Peyer's patch (tissue), 4 donors: ENCODE results near the gene RNF11. TPM values are rescaled to one million over a fixed set of nuclear protein-coding genes. Genes with fewer than 3 reads are reported as not detected.
"Not testable (repeated sequence)": the region's sequence is repeated elsewhere in the genome, so short reads cannot be mapped to it uniquely, and the experiment has no call there.

Experiments
- DNase-seq, 3 donors: peaks; one replicate each; pipeline ENCODE4 v3.0.0-alpha.2; 2017 to 2019
- H3K27ac ChIP-seq, 4 donors: fragments of 200-600 bp; sonication (generic); one replicate each; pipeline ENCODE4 v1.5.1; 2016 to 2019
- H3K27me3 ChIP-seq, 2 donors: fragments of 200-600 bp; sonication (generic); one replicate each; pipeline ENCODE4 v1.5.1; 2019
- H3K36me3 ChIP-seq, 3 donors: fragments of 200-600 bp; sonication (generic); one replicate each; pipeline ENCODE4 v1.5.1; 2016 to 2019
- H3K4me1 ChIP-seq, 4 donors: fragments of 200-600 bp; sonication (generic); one replicate each; pipeline ENCODE4 v1.5.1; 2016 to 2019
- H3K4me3 ChIP-seq, 4 donors: fragments of 200-600 bp; sonication (generic); 1 replicate in 3 of 4; 2 replicates in 1 of 4; pipeline ENCODE4 v1.5.1; 2016 to 2019; ENCODE audit warnings: mild to moderate bottlenecking in 1 of 4
- H3K9me3 ChIP-seq, 4 donors: fragments of 200-600 bp; sonication (generic); one replicate each; pipeline ENCODE4 v1.5.1; 2016 to 2019; ENCODE audit warnings: mild to moderate bottlenecking in 1 of 4
- POLR2A ChIP-seq, 2 donors: fragments of 450-650 bp; IDR thresholded peaks; one replicate each; pipeline ENCODE4 v1.5.1; 2017; ENCODE audit warnings: antibody characterized with exemption in 2 of 2, mild to moderate bottlenecking in 2 of 2, moderate library complexity in 2 of 2
- total RNA-seq, 4 donors: library from RNA; depleted of rRNA; stranded (reverse); fragments of >200 nt; gene quantifications; one replicate each; pipeline ENCODE4 v1.1.0, GENCODE V29; 2016
- TF ChIP-seq, protein P1 (sequence below), 6 experiments: fragments of 450-650 bp in 4 of 6; fragments of 200-600 bp in 2 of 6; sonication (generic) in 1 of 6; IDR thresholded peaks; one replicate each; pipeline ENCODE4 v1.5.1; 2017 to 2019; ENCODE audit warnings: antibody characterized with exemption in 6 of 6, mild to moderate bottlenecking in 3 of 6, moderate library complexity in 1 of 6

RNF11 gene
- total RNA-seq, 4 donors from 2014 or later = 58.6 to 101 (median 75.6) TPM

DNA sequence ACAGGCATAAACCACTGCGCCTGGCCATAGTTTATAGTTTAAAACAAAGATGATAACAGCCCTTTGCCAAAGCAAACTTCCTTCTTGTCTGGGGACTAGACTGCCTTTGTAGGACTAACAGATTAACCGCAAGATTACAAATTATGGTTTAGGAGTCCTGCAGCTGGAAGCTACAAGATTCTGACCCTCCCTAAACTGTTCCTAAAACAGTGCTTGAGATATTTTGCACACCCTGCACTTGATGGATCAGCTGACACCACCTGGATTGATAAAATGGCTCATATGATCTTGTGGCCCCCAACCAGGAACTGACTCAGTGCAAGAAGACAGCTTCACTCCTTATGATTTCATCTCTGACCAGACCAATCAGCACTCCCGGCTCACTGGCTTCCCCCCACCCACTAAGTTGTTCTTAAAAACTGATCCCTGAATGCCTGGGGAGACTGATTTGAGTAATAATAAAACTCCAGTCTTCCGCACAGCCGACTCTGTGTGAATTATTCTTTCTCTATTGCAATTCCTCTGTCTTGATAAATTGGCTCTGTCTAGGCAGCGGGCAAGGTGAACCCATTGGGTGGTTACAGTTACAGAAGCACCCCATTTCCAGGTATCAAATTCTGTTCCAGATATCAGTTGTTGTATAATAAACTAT lies 13.8 kb upstream of the RNF11 start:
- Histone ChIP-seq H3K4me1 (no peaks in the 10 kb centered on the region), H3K4me3 (no peak overlapping the region), H3K9me3 (no peaks in the 10 kb centered on the region), H3K27me3 (no peaks in the 10 kb centered on the region), H3K27ac (no peak overlapping the region), H3K36me3 (no peaks in the 10 kb centered on the region)
- no peak for TF ChIP-seq POLR2A (IDR thresholded peaks at IDR 0.05)
- TF ChIP-seq, protein P1, sequence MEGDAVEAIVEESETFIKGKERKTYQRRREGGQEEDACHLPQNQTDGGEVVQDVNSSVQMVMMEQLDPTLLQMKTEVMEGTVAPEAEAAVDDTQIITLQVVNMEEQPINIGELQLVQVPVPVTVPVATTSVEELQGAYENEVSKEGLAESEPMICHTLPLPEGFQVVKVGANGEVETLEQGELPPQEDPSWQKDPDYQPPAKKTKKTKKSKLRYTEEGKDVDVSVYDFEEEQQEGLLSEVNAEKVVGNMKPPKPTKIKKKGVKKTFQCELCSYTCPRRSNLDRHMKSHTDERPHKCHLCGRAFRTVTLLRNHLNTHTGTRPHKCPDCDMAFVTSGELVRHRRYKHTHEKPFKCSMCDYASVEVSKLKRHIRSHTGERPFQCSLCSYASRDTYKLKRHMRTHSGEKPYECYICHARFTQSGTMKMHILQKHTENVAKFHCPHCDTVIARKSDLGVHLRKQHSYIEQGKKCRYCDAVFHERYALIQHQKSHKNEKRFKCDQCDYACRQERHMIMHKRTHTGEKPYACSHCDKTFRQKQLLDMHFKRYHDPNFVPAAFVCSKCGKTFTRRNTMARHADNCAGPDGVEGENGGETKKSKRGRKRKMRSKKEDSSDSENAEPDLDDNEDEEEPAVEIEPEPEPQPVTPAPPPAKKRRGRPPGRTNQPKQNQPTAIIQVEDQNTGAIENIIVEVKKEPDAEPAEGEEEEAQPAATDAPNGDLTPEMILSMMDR (IDR thresholded peaks at IDR 0.05) = no peak
- no peak for DNase-seq

DNA sequence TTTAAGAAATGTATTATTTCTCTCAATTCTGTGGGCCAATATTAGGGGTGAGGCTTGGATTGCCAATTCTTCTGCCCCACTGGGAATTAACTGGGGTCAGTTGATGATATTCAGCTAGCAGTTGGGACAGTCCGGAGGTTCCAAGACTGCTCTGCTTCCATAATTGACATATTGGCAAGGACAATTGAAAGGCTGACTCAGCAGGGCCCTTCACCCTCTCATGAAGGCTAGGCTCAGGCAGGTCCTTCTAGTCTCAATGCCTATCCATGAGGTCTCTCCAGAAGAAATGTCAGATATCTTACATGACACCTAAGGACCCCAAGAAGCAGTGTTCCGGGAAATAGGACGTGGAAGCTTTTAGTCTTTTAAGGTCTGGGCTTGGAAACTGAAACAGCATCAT lies 13.3 kb upstream of the RNF11 start:
- no peaks in the 10 kb centered on the region for H3K36me3 ChIP-seq
- no peak for DNase-seq
- no peak overlapping the region for H3K27ac ChIP-seq
- H3K9me3 ChIP-seq = no peaks in the 10 kb centered on the region
- H3K27me3 ChIP-seq = no peaks in the 10 kb centered on the region
- TF ChIP-seq, protein P1 (IDR thresholded peaks at IDR 0.05) = no peak
- TF ChIP-seq POLR2A (IDR thresholded peaks at IDR 0.05) = no peak
- H3K4me3 ChIP-seq = no peak overlapping the region
- H3K4me1 ChIP-seq = no peaks in the 10 kb centered on the region

DNA sequence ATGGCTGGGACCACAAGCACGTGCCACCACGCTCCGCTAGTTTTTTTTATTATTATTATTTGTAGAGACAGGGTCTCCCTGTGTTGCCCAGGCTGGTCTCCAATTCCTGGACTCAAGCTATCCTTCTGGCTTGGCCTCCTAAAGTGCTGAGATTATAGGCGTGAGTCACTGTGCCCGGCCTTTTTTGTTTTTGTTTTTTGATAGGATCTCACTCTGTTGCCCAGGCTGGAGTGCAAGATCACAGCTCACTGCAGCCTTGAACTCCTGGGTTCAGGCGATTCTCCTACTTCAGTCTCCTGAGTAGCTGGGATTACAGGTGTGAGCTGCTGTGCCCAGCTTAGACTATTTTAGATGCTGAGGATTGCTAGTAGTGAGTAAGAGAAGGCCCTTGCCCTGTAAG lies 11.8 kb upstream of the RNF11 start:
- H3K4me1 ChIP-seq = no peaks in the 10 kb centered on the region
- no peak overlapping the region for H3K4me3 ChIP-seq
- TF ChIP-seq, protein P1 (IDR thresholded peaks at IDR 0.05) = no peak
- no peak for TF ChIP-seq POLR2A (IDR thresholded peaks at IDR 0.05)
- DNase-seq = no peak
- H3K27me3 ChIP-seq = no peaks in the 10 kb centered on the region
- H3K36me3 ChIP-seq = no peaks in the 10 kb centered on the region
- no peaks in the 10 kb centered on the region for H3K9me3 ChIP-seq
- H3K27ac ChIP-seq = no peak overlapping the region

GRCh38 chr1:51227231-51227960 lies 8.7 kb upstream of the RNF11 start:
- H3K27ac ChIP-seq, H3K27me3 ChIP-seq, H3K36me3 ChIP-seq, H3K9me3 ChIP-seq, DNase-seq, H3K4me1 ChIP-seq, H3K4me3 ChIP-seq: not testable (repeated sequence)

DNA sequence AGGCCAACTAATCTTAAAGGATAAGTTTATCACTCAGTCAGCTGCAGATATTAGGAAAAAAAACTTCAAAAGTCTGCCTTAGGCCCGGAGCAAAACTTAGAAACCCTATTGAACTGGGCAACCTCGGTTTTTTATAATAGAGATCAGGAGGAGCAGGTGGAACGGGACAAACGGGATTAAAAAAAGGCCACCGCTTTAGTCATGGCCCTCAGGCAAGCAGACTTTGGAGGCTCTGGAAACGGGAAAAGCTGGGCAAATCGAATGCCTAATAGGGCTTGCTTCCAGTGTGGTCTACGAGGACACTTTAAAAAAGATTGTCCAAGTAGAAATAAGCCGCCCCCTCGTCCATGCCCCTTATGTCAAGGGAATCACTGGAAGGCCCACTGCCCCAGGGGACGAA lies 7.6 kb upstream of the RNF11 start:
- not testable (repeated sequence) for H3K4me3 ChIP-seq, H3K36me3 ChIP-seq, H3K4me1 ChIP-seq, H3K27me3 ChIP-seq, H3K9me3 ChIP-seq, H3K27ac ChIP-seq, DNase-seq

- H3K4me3 ChIP-seq = no peak overlapping the region
- H3K27me3 ChIP-seq = no peaks in the 10 kb centered on the region
- peaks cover 0 to 10% (median 6%) of the 10 kb centered on the region in 4 donors for H3K4me1 ChIP-seq
- H3K36me3 ChIP-seq = no peaks in the 10 kb centered on the region
- no peaks in the 10 kb centered on the region for H3K9me3 ChIP-seq
- no peak for TF ChIP-seq POLR2A (IDR thresholded peaks at IDR 0.05)
- TF ChIP-seq, protein P1 (IDR thresholded peaks at IDR 0.05) = no peak
- no peak for DNase-seq
- H3K27ac ChIP-seq = no peak overlapping the region
Measured at GRCh38 chr1:51230501-51231078, 5.5 kb upstream of the RNF11 start.
